Thyroid gland (tissue), 4 donors: ENCODE results near the gene TBC1D24.
"Not testable (repeated sequence)": the region's sequence is repeated elsewhere in the genome, so short reads cannot be mapped to it uniquely, and the experiment has no call there.

Experiments used
- CTCF ChIP-seq, 6 experiments: fragments of 200-600 bp in 3 of 6; fragments of 450-650 bp in 3 of 6; sonication (generic) in 3 of 6; IDR thresholded peaks; one replicate each; pipeline ENCODE4 v1.5.1; 2016 to 2019; ENCODE audit warnings: antibody characterized with exemption in 6 of 6, mild to moderate bottlenecking in 2 of 6, inconsistent platforms in 1 of 6, moderate library complexity in 1 of 6
- POLR2A ChIP-seq, 2 donors: fragments of 450-650 bp; IDR thresholded peaks; one replicate each; pipeline ENCODE4 v1.6.1; 2017; ENCODE audit warnings: antibody characterized with exemption in 2 of 2, mild to moderate bottlenecking in 2 of 2, moderate library complexity in 1 of 2

GRCh38 chr16:2435236-2435635, 39.7 kb upstream of the TBC1D24 start:
- not testable (repeated sequence) for TF ChIP-seq CTCF, POLR2A (IDR thresholded peaks at IDR 0.05)
